HL-60/S4 treated with retinoic acid at 250 ng/mL for 4 days and 3 days (cell line): ENCODE measurements around the gene HDAC4.

ENCODE experiments used
- in situ Hi-C: fragments of 300-500 bp; cut with MboI; formaldehyde crosslinking; loops from 2 replicates; pipeline ENCODE4 v1.7.0; 2022; ENCODE audit warnings: low sequenced_read_pairs

The HDAC4 gene

GRCh38 chr2:239329972-239330572 lies 70.7 kb downstream of the HDAC4 start:
- in situ Hi-C loops: no loop called here

- in situ Hi-C loops: no loop called here
These were observed 71.4 kb downstream of the HDAC4 start for GRCh38 chr2:239329284-239329971.

- in situ Hi-C loops: no loop called here
These were observed 72.2 kb downstream of the HDAC4 start for GRCh38 chr2:239328351-239329191.

GRCh38 chr2:239327536-239328350 lies 73.1 kb downstream of the HDAC4 start:
- in situ Hi-C loops: no loop called here

- in situ Hi-C loops: no loop called here
These were observed 73.8 kb downstream of the HDAC4 start for GRCh38 chr2:239326831-239327535.

- in situ Hi-C loops: no loop called here
These were observed 76.4 kb downstream of the HDAC4 start for GRCh38 chr2:239324456-239324855.

GRCh38 chr2:239323447-239323846 lies 77.4 kb downstream of the HDAC4 start:
- in situ Hi-C loops: no loop called here

- in situ Hi-C loops: no loop called here
These were observed 78.3 kb downstream of the HDAC4 start for GRCh38 chr2:239322416-239323086.

- in situ Hi-C loops: no loop called here
These were observed 79.0 kb downstream of the HDAC4 start for GRCh38 chr2:239321596-239322415.

- in situ Hi-C loops: no loop called here
These were observed 81.8 kb downstream of the HDAC4 start for GRCh38 chr2:239318790-239319661.

- in situ Hi-C loops: no loop called here
These were observed 82.6 kb downstream of the HDAC4 start for GRCh38 chr2:239318151-239318611.

- in situ Hi-C loops: no loop called here
These were observed 84.0 kb downstream of the HDAC4 start for GRCh38 chr2:239316562-239317465.

GRCh38 chr2:239315308-239315707 lies 85.5 kb downstream of the HDAC4 start:
- in situ Hi-C loops: no loop called here

- in situ Hi-C loops: no loop called here
These were observed 87.0 kb downstream of the HDAC4 start for GRCh38 chr2:239313776-239314175.

GRCh38 chr2:239312741-239313667 lies 87.8 kb downstream of the HDAC4 start:
- in situ Hi-C loops: no loop called here

- in situ Hi-C loops: no loop called here
These were observed 88.7 kb downstream of the HDAC4 start for GRCh38 chr2:239312081-239312511.
